Osteocyte (in vitro differentiated cells): ENCODE results near the gene JAZF1. TPM values are rescaled to one million over a fixed set of nuclear protein-coding genes. Genes with fewer than 3 reads are reported as not detected.

Experiments
- DNase-seq: peaks from one replicate; pipeline ENCODE4 v3.0.0; 2021; ENCODE audit warnings: mixed read lengths; ENCODE audit not compliant: unreplicated experiment; ENCODE audit errors: extremely low spot score
- H3K27ac Mint-ChIP-seq: one replicate; pipeline ENCODE4 v1.8.0; 2021; ENCODE audit warnings: mild to moderate bottlenecking, mixed read lengths; ENCODE audit not compliant: unreplicated experiment
- H3K27me3 Mint-ChIP-seq: one replicate; pipeline ENCODE4 v1.8.0; 2021; ENCODE audit warnings: mixed read lengths; ENCODE audit not compliant: unreplicated experiment
- H3K36me3 Mint-ChIP-seq: one replicate; pipeline ENCODE4 v1.8.0; 2021; ENCODE audit warnings: mixed read lengths; ENCODE audit not compliant: unreplicated experiment
- H3K4me1 Mint-ChIP-seq: one replicate; pipeline ENCODE4 v1.8.0; 2021; ENCODE audit warnings: mixed read lengths; ENCODE audit not compliant: unreplicated experiment
- H3K4me3 Mint-ChIP-seq: one replicate; pipeline ENCODE4 v1.8.0; 2021; ENCODE audit warnings: mild to moderate bottlenecking, moderate library complexity, mixed read lengths; ENCODE audit not compliant: unreplicated experiment
- H3K9me3 Mint-ChIP-seq: one replicate; pipeline ENCODE4 v1.8.0; 2021; ENCODE audit warnings: mixed read lengths; ENCODE audit not compliant: unreplicated experiment
- CTCF ChIP-seq: fragments of 200-600 bp; sonication (generic); IDR thresholded peaks from 2 replicates; pipeline ENCODE4 v1.5.0; 2021; ENCODE audit warnings: antibody characterized with exemption, mild to moderate bottlenecking, moderate library complexity
- total RNA-seq: library from RNA; stranded (reverse); gene quantifications from 2 replicates; pipeline ENCODE4 v1.2.1, GENCODE V29; 2021

The JAZF1 gene
- total RNA-seq, 1 donor from 2014 or later, result 19.8 TPM

- H3K36me3 Mint-ChIP-seq, result no peaks in the 10 kb centered on the region
- no peak for DNase-seq
- peaks cover 27% of the 10 kb centered on the region for H3K4me1 Mint-ChIP-seq
- TF ChIP-seq CTCF, result no peak
- no peak overlapping the region for H3K4me3 Mint-ChIP-seq
- no peaks in the 10 kb centered on the region for H3K27me3 Mint-ChIP-seq
- peaks cover 4% of the 10 kb centered on the region for H3K9me3 Mint-ChIP-seq
- no peak overlapping the region for H3K27ac Mint-ChIP-seq
Observed at GRCh38 chr7:28013441-28013840, 167.2 kb downstream of the JAZF1 start.

- Mint-ChIP-seq H3K4me1 (peaks cover 23% of the 10 kb centered on the region), H3K36me3 (no peaks in the 10 kb centered on the region), H3K4me3 (no peak overlapping the region), H3K27ac (no peak overlapping the region), H3K9me3 (peaks cover 4% of the 10 kb centered on the region), H3K27me3 (no peaks in the 10 kb centered on the region)
- DNase-seq, result no peak
- TF ChIP-seq CTCF, result no peak
Observed at GRCh38 chr7:28013019-28013418, 167.6 kb downstream of the JAZF1 start.

- DNase-seq, result no peak
- no peak overlapping the region for H3K4me3 Mint-ChIP-seq
- H3K27ac Mint-ChIP-seq, result no peak overlapping the region
- H3K36me3 Mint-ChIP-seq, result no peaks in the 10 kb centered on the region
- H3K4me1 Mint-ChIP-seq, result peaks cover 17% of the 10 kb centered on the region
- H3K9me3 Mint-ChIP-seq, result no peaks in the 10 kb centered on the region
- TF ChIP-seq CTCF, result no peak
- H3K27me3 Mint-ChIP-seq, result no peaks in the 10 kb centered on the region
Observed at GRCh38 chr7:28008911-28009310, 171.7 kb downstream of the JAZF1 start.

GRCh38 chr7:28008171-28008570 is 172.4 kb downstream of the JAZF1 start:
- TF ChIP-seq CTCF, result no peak
- H3K27ac Mint-ChIP-seq, result no peak overlapping the region
- H3K4me3 Mint-ChIP-seq, result no peak overlapping the region
- no peaks in the 10 kb centered on the region for H3K27me3 Mint-ChIP-seq
- peaks cover 13% of the 10 kb centered on the region for H3K4me1 Mint-ChIP-seq
- no peaks in the 10 kb centered on the region for H3K36me3 Mint-ChIP-seq
- DNase-seq, result no peak
- H3K9me3 Mint-ChIP-seq, result no peaks in the 10 kb centered on the region

GRCh38 chr7:28006491-28006890 is 174.1 kb downstream of the JAZF1 start:
- no peak for TF ChIP-seq CTCF
- no peak for DNase-seq
- H3K9me3 Mint-ChIP-seq, result no peaks in the 10 kb centered on the region
- no peaks in the 10 kb centered on the region for H3K27me3 Mint-ChIP-seq
- H3K4me1 Mint-ChIP-seq, result peaks cover 4% of the 10 kb centered on the region
- H3K36me3 Mint-ChIP-seq, result no peaks in the 10 kb centered on the region
- no peak overlapping the region for H3K4me3 Mint-ChIP-seq
- no peak overlapping the region for H3K27ac Mint-ChIP-seq
